ENCODE data around the gene TSPAN9.

DNA sequence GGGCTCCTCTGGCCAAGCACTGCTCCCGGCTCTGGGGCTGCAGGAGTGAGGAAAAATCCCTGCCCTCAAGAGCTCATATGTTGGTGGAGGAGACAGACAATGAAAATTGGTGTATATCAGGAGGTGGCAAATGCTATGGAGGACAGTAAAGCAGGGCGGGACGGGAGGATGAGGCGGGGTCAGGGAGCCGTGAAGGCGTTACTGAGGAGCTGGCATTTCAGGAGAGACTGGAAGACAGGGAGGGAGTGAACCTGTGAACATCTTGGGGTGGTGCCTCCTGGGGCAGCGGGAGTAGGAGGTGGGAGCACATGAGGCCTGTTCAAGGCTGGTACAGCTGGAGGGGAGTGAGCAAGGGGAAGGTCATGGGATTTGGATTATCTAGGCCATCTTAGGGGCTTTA, 26.6 kb downstream of the TSPAN9 start:
- TF ChIP-seq, protein P1, sequence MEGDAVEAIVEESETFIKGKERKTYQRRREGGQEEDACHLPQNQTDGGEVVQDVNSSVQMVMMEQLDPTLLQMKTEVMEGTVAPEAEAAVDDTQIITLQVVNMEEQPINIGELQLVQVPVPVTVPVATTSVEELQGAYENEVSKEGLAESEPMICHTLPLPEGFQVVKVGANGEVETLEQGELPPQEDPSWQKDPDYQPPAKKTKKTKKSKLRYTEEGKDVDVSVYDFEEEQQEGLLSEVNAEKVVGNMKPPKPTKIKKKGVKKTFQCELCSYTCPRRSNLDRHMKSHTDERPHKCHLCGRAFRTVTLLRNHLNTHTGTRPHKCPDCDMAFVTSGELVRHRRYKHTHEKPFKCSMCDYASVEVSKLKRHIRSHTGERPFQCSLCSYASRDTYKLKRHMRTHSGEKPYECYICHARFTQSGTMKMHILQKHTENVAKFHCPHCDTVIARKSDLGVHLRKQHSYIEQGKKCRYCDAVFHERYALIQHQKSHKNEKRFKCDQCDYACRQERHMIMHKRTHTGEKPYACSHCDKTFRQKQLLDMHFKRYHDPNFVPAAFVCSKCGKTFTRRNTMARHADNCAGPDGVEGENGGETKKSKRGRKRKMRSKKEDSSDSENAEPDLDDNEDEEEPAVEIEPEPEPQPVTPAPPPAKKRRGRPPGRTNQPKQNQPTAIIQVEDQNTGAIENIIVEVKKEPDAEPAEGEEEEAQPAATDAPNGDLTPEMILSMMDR (IDR thresholded peaks at IDR 0.05; ENCODE audit: low read depth, low read length) = no peak
- TF ChIP-seq POLR2A (IDR thresholded peaks at IDR 0.05; ENCODE audit: extremely low read depth, insufficient read length) = no peak
- no peak for TF ChIP-seq MYC (IDR thresholded peaks at IDR 0.05; ENCODE audit: low read depth, low read length)

Measured in NB4 (cell line).